Osteocyte (in vitro differentiated cells): Measurements from ENCODE around the gene ABCD2. TPM values are rescaled to one million over a fixed set of nuclear protein-coding genes. Genes with fewer than 3 reads are reported as not detected.
"Not testable (repeated sequence)": the region's sequence is repeated elsewhere in the genome, so short reads cannot be mapped to it uniquely, and the experiment has no call there.

Experiments used
- DNase-seq: peaks from one replicate; pipeline ENCODE4 v3.0.0; 2021; ENCODE audit warnings: mixed read lengths; ENCODE audit not compliant: unreplicated experiment; ENCODE audit errors: extremely low spot score
- H3K27ac Mint-ChIP-seq: one replicate; pipeline ENCODE4 v1.8.0; 2021; ENCODE audit warnings: mild to moderate bottlenecking, mixed read lengths; ENCODE audit not compliant: unreplicated experiment
- H3K27me3 Mint-ChIP-seq: one replicate; pipeline ENCODE4 v1.8.0; 2021; ENCODE audit warnings: mixed read lengths; ENCODE audit not compliant: unreplicated experiment
- H3K36me3 Mint-ChIP-seq: one replicate; pipeline ENCODE4 v1.8.0; 2021; ENCODE audit warnings: mixed read lengths; ENCODE audit not compliant: unreplicated experiment
- H3K4me1 Mint-ChIP-seq: one replicate; pipeline ENCODE4 v1.8.0; 2021; ENCODE audit warnings: mixed read lengths; ENCODE audit not compliant: unreplicated experiment
- H3K4me3 Mint-ChIP-seq: one replicate; pipeline ENCODE4 v1.8.0; 2021; ENCODE audit warnings: mild to moderate bottlenecking, moderate library complexity, mixed read lengths; ENCODE audit not compliant: unreplicated experiment
- H3K9me3 Mint-ChIP-seq: one replicate; pipeline ENCODE4 v1.8.0; 2021; ENCODE audit warnings: mixed read lengths; ENCODE audit not compliant: unreplicated experiment
- total RNA-seq: library from RNA; stranded (reverse); gene quantifications from 2 replicates; pipeline ENCODE4 v1.2.1, GENCODE V29; 2021
- TF ChIP-seq, protein P1 (sequence below): fragments of 200-600 bp; sonication (generic); IDR thresholded peaks from 2 replicates; pipeline ENCODE4 v1.5.0; 2021; ENCODE audit warnings: antibody characterized with exemption, mild to moderate bottlenecking, moderate library complexity

ABCD2 gene
- total RNA-seq, 1 donor from 2014 or later, result not detected

DNA sequence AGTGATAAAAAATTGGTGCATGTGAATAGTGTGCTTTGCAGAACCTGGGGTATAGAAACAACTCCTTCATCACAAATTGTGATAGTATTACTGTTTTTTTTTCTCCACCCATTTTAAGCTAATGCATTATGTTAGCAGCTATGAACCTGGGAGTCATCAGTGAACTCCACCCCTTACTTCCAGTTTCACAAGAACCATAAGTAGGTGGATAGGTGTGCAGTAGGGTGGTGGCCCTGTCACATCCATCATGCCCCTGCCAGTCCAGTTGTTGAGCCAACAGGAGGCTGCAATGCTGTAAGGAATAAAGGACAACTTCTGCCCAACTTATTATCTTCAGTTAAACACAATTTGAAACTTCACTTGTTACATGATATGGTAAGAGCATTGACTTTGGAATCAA is 85.7 kb downstream of the ABCD2 start:
- Mint-ChIP-seq H3K27ac (no peak overlapping the region), H3K27me3 (peaks cover 20% of the 10 kb centered on the region), H3K4me1 (no peaks in the 10 kb centered on the region), H3K9me3 (no peaks in the 10 kb centered on the region), H3K36me3 (no peaks in the 10 kb centered on the region), H3K4me3 (no peak overlapping the region)
- no peak for DNase-seq
- TF ChIP-seq, protein P1, sequence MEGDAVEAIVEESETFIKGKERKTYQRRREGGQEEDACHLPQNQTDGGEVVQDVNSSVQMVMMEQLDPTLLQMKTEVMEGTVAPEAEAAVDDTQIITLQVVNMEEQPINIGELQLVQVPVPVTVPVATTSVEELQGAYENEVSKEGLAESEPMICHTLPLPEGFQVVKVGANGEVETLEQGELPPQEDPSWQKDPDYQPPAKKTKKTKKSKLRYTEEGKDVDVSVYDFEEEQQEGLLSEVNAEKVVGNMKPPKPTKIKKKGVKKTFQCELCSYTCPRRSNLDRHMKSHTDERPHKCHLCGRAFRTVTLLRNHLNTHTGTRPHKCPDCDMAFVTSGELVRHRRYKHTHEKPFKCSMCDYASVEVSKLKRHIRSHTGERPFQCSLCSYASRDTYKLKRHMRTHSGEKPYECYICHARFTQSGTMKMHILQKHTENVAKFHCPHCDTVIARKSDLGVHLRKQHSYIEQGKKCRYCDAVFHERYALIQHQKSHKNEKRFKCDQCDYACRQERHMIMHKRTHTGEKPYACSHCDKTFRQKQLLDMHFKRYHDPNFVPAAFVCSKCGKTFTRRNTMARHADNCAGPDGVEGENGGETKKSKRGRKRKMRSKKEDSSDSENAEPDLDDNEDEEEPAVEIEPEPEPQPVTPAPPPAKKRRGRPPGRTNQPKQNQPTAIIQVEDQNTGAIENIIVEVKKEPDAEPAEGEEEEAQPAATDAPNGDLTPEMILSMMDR, result no peak

DNA sequence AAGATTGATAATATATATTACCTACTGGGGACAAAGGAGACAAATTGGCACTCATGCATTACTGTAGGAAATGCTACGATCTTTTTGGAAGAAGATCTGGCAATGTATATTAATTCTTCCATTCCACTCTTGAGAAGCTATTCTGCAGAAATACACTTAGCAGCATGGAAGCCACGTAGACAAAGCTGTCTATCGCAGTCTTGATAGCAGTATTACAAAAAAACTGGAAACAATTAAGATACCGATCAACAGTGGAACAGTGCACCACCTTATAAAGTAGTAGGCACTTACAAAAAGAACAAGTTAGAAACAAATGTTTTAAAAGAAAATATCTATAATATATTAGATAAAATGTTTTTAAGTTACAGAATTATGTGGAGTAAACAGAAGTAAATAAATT is 87.2 kb downstream of the ABCD2 start:
- H3K36me3 Mint-ChIP-seq, result no peaks in the 10 kb centered on the region
- DNase-seq, result no peak
- no peak overlapping the region for H3K4me3 Mint-ChIP-seq
- TF ChIP-seq, protein P1, result no peak
- H3K9me3 Mint-ChIP-seq, result no peaks in the 10 kb centered on the region
- H3K4me1 Mint-ChIP-seq, result no peaks in the 10 kb centered on the region
- H3K27ac Mint-ChIP-seq, result no peak overlapping the region
- peaks cover 20% of the 10 kb centered on the region for H3K27me3 Mint-ChIP-seq

DNA sequence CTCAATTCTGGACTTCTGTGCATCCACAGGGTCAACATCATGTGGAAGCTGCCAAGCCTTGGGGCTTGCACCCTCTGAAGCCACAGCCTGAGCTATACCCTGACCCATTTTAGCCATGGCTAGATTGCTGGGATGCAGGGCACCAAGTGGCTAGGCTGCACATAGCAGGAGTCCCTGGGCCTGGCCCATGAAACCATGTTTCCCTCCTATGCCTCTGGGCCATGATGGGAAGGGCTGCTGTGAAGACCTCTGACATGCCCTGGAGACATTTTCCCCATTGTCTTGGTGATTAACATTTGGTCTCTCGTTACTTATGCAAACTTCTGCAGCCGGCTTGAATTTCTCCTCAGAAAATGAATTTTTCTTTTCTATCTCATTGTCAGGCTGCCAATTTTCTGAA is 92.6 kb downstream of the ABCD2 start:
- TF ChIP-seq, protein P1, result no peak
- no peaks in the 10 kb centered on the region for H3K36me3 Mint-ChIP-seq

DNA sequence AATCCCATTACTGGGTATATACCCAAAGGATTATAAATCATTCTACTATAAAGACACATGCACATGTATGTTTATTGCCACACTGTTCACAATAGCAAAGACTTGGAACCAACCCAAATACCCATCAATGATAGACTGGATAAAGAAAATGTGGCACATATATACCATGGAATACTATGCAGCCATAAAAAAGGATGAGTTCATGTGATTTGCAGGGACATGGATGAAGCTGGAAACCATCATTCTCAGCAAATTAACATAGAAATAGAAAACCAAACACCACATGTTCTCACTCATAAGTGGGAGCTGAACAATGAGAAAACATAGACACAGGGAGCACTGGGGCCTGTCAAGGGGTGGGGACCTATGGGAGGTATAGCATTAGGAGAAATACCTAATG is 97.4 kb downstream of the ABCD2 start:
- H3K36me3 Mint-ChIP-seq, H3K4me3 Mint-ChIP-seq, H3K4me1 Mint-ChIP-seq, DNase-seq, H3K27ac Mint-ChIP-seq, H3K27me3 Mint-ChIP-seq, H3K9me3 Mint-ChIP-seq: not testable (repeated sequence)

More for the DNA sequence above, 92.6 kb downstream of the ABCD2 start:
- Mint-ChIP-seq H3K9me3 (peaks cover 3% of the 10 kb centered on the region), H3K27ac (no peak overlapping the region), H3K4me1 (no peaks in the 10 kb centered on the region), H3K4me3 (no peak overlapping the region), H3K27me3 (peaks cover 5% of the 10 kb centered on the region)
- no peak for DNase-seq

DNA sequence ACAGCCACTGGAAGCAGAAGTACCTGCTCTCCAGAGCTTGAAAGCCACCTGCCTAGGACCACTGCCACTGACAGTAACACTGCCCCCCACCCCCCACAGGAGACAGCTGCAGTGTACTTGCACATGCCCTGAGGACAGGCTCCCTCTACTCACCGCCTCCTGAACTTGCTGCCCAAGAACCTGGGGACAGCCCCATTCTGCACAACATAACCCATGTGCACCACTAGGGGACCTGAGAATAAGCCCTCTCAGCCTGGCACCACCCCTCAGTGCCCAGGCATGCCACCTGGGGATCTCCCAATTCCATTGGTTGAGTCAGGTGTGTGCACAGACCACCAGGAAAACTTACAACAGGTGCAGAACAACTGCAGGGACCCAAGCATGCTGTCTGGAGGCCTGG is 109.6 kb downstream of the ABCD2 start:
- peaks cover 3% of the 10 kb centered on the region for H3K9me3 Mint-ChIP-seq
- no peaks in the 10 kb centered on the region for H3K36me3 Mint-ChIP-seq
- peaks cover 3% of the 10 kb centered on the region for H3K27me3 Mint-ChIP-seq
- H3K4me1 Mint-ChIP-seq, result no peaks in the 10 kb centered on the region
- DNase-seq, result no peak
- H3K4me3 Mint-ChIP-seq, result no peak overlapping the region
- TF ChIP-seq, protein P1, result no peak
- no peak overlapping the region for H3K27ac Mint-ChIP-seq

GRCh38 chr12:39505554-39505953 is 114.0 kb downstream of the ABCD2 start:
- Mint-ChIP-seq H3K36me3 (no peaks in the 10 kb centered on the region), H3K4me1 (peaks cover 14% of the 10 kb centered on the region), H3K4me3 (no peak overlapping the region), H3K27me3 (no peaks in the 10 kb centered on the region), H3K9me3 (peaks cover 7% of the 10 kb centered on the region), H3K27ac (no peak overlapping the region)
- no peak for DNase-seq
- TF ChIP-seq, protein P1, result no peak
